HUES64 (cell line): ENCODE results near the gene C10orf95. TPM values are rescaled to one million over a fixed set of nuclear protein-coding genes. Genes with fewer than 3 reads are reported as not detected.
A peak's percentile ranks its signal among the peaks of the same experiment; 100 is the strongest.
"Not testable (repeated sequence)": the region's sequence is repeated elsewhere in the genome, so short reads cannot be mapped to it uniquely, and the experiment has no call there.

Experiments used
- H3K27ac ChIP-seq: 2 replicates; pipeline ENCODE4 v1.7.0; 2013; ENCODE audit warnings: low read depth, low read length, inconsistent platforms
- H3K27me3 ChIP-seq: 2 replicates; pipeline ENCODE4 v1.6.1; 2013; ENCODE audit warnings: mild to moderate bottlenecking, low read length; ENCODE audit not compliant: insufficient read depth
- H3K36me3 ChIP-seq: 2 replicates; pipeline ENCODE4 v1.6.1; 2013; ENCODE audit warnings: mild to moderate bottlenecking, low read length; ENCODE audit not compliant: insufficient read depth
- H3K4me1 ChIP-seq: 2 replicates; pipeline ENCODE4 v1.6.1; 2013; ENCODE audit warnings: mild to moderate bottlenecking, low read length, moderate library complexity; ENCODE audit not compliant: insufficient read depth
- H3K4me3 ChIP-seq: 2 replicates; pipeline ENCODE4 v1.5.1; 2013; ENCODE audit warnings: mild to moderate bottlenecking, low read length, moderate library complexity
- H3K9ac ChIP-seq: 2 replicates; pipeline ENCODE4 v1.6.1; 2013; ENCODE audit warnings: mild to moderate bottlenecking, low read depth, low read length
- H3K9me3 ChIP-seq: 2 replicates; pipeline ENCODE4 v1.6.1; 2013; ENCODE audit warnings: low read depth, low read length; ENCODE audit not compliant: insufficient read depth
- WGBS: fragments of 150-250, 120-280 bp; methylation state at CpG from one replicate; pipeline ENCODE4 v1.1.7; 2013; ENCODE audit warnings: missing lambda C conversion rate; 5-methylcytosine and 5-hydroxymethylcytosine counted together
- polyA plus RNA-seq, 2 experiments: library from polyadenylated mRNA; stranded (reverse); fragments of 50-300 nt; gene quantifications; one replicate each; pipeline ENCODE4 v1.2.3, GENCODE V29; 2013

The C10orf95 gene
- polyA plus RNA-seq (2013, experiment 1 of 2): 0.15 TPM
- 0.44 TPM for polyA plus RNA-seq (2013, experiment 2 of 2)

- Histone ChIP-seq H3K27ac (no peak within 1 kb of the TSS), H3K9me3 (no peaks in the 10 kb centered on the region), H3K36me3 (peaks cover 25% of the 10 kb centered on the region), H3K4me1 (peaks cover 38% of the 10 kb centered on the region), H3K9ac (peak within 1 kb of the TSS; percentile 74), H3K27me3 (no peaks in the 10 kb centered on the region), H3K4me3 (peak within 1 kb of the TSS; percentile 89)
- 33% methylated on average over 28 of the region's 28 CpGs for WGBS
Measured at GRCh38 chr10:102451105-102451969, at the start of gene C10orf95. Gene C10orf95 (minus strand): TSS chr10:102451543. CDS start chr10:102451093, 450 bp downstream.

GRCh38 chr10:102500686-102501085 lies 49.3 kb upstream of the C10orf95 start:
- H3K27ac ChIP-seq, H3K36me3 ChIP-seq, H3K4me3 ChIP-seq, H3K9me3 ChIP-seq, H3K9ac ChIP-seq: not testable (repeated sequence)
- peaks cover 14% of the 10 kb centered on the region; the same call in 1 of the 2 replicates for H3K4me1 ChIP-seq
- WGBS: 97% methylated on average over 13 of the region's 13 CpGs
- H3K27me3 ChIP-seq: peaks cover 11% of the 10 kb centered on the region

- Histone ChIP-seq H3K9ac (no peak overlapping the region), H3K27me3 (no peaks in the 10 kb centered on the region), H3K36me3 (no peaks in the 10 kb centered on the region), H3K4me1 (peaks cover 10% of the 10 kb centered on the region; the same call in 1 of the 2 replicates), H3K9me3 (no peaks in the 10 kb centered on the region), H3K27ac (no peak overlapping the region), H3K4me3 (no peak overlapping the region)
- 95% methylated on average over 3 of the region's 3 CpGs for WGBS
Measured at GRCh38 chr10:102499356-102499755, 48.0 kb upstream of the C10orf95 start.

GRCh38 chr10:102497545-102497944 lies 46.2 kb upstream of the C10orf95 start:
- WGBS: 91% methylated on average over 1 of the region's 1 CpG
- Histone ChIP-seq H3K27ac (no peak overlapping the region), H3K27me3 (no peaks in the 10 kb centered on the region), H3K9me3 (no peaks in the 10 kb centered on the region), H3K4me1 (peaks cover 5% of the 10 kb centered on the region; the same call in 1 of the 2 replicates), H3K36me3 (no peaks in the 10 kb centered on the region; the same call in 1 of the 2 replicates), H3K4me3 (no peak overlapping the region), H3K9ac (no peak overlapping the region)

- H3K9me3 ChIP-seq: no peaks in the 10 kb centered on the region
- no peaks in the 10 kb centered on the region for H3K27me3 ChIP-seq
- H3K4me3 ChIP-seq: no peak overlapping the region
- no peak overlapping the region for H3K9ac ChIP-seq
- H3K4me1 ChIP-seq: no peaks in the 10 kb centered on the region
- no peak overlapping the region for H3K27ac ChIP-seq
- WGBS: 94% methylated on average over 2 of the region's 2 CpGs
- H3K36me3 ChIP-seq: peaks cover 19% of the 10 kb centered on the region
Measured at GRCh38 chr10:102493771-102494170, 42.4 kb upstream of the C10orf95 start.

- H3K4me3 ChIP-seq: no peak overlapping the region
- no peaks in the 10 kb centered on the region for H3K9me3 ChIP-seq
- H3K9ac ChIP-seq: no peak overlapping the region
- H3K4me1 ChIP-seq: no peaks in the 10 kb centered on the region
- 87% methylated on average over 2 of the region's 2 CpGs for WGBS
- H3K27ac ChIP-seq: no peak overlapping the region
- H3K27me3 ChIP-seq: no peaks in the 10 kb centered on the region
- H3K36me3 ChIP-seq: peaks cover 27% of the 10 kb centered on the region
Measured at GRCh38 chr10:102492983-102493382, 41.6 kb upstream of the C10orf95 start.

GRCh38 chr10:102492344-102492939 lies 41.1 kb upstream of the C10orf95 start:
- Histone ChIP-seq H3K9ac (no peak overlapping the region), H3K9me3 (no peaks in the 10 kb centered on the region), H3K4me1 (no peaks in the 10 kb centered on the region), H3K27ac (no peak overlapping the region), H3K4me3 (no peak overlapping the region), H3K36me3 (peaks cover 30% of the 10 kb centered on the region), H3K27me3 (no peaks in the 10 kb centered on the region)
- WGBS: 98% methylated on average over 7 of the region's 7 CpGs

GRCh38 chr10:102491136-102491535 lies 39.8 kb upstream of the C10orf95 start:
- Histone ChIP-seq H3K27ac (no peak overlapping the region), H3K4me3 (no peak overlapping the region), H3K36me3 (peaks cover 42% of the 10 kb centered on the region), H3K4me1 (no peaks in the 10 kb centered on the region), H3K27me3 (no peaks in the 10 kb centered on the region), H3K9me3 (no peaks in the 10 kb centered on the region), H3K9ac (no peak overlapping the region)
- WGBS: 96% methylated on average over 4 of the region's 4 CpGs

GRCh38 chr10:102485093-102485784 lies 33.9 kb upstream of the C10orf95 start:
- Histone ChIP-seq H3K4me1 (no peaks in the 10 kb centered on the region), H3K27me3 (no peaks in the 10 kb centered on the region), H3K4me3 (no peak overlapping the region), H3K9ac (no peak overlapping the region), H3K36me3 (peaks cover 92% of the 10 kb centered on the region), H3K27ac (no peak overlapping the region), H3K9me3 (no peaks in the 10 kb centered on the region)
- WGBS: 95% methylated on average over 18 of the region's 18 CpGs

- H3K4me3 ChIP-seq: no peak overlapping the region
- no peaks in the 10 kb centered on the region for H3K27me3 ChIP-seq
- H3K36me3 ChIP-seq: peaks cover 88% of the 10 kb centered on the region
- no peak overlapping the region for H3K27ac ChIP-seq
- 95% methylated on average over 13 of the region's 13 CpGs for WGBS
- H3K9ac ChIP-seq: no peak overlapping the region
- H3K9me3 ChIP-seq: no peaks in the 10 kb centered on the region
- no peaks in the 10 kb centered on the region for H3K4me1 ChIP-seq
Measured at GRCh38 chr10:102484021-102484420, 32.7 kb upstream of the C10orf95 start.

GRCh38 chr10:102480396-102480795 lies 29.1 kb upstream of the C10orf95 start:
- Histone ChIP-seq H3K27ac (no peak overlapping the region), H3K36me3 (peaks cover 58% of the 10 kb centered on the region), H3K9ac (no peak overlapping the region), H3K4me3 (no peak overlapping the region), H3K27me3 (no peaks in the 10 kb centered on the region), H3K4me1 (no peaks in the 10 kb centered on the region), H3K9me3 (no peaks in the 10 kb centered on the region)
- 95% methylated on average over 9 of the region's 9 CpGs for WGBS
